Common myeloid progenitor, CD34-positive (primary cell): ENCODE data around the gene CERT1.

Source experiments
- CTCF ChIA-PET: fragments of 350-600 bp; sonication (Branson Sonifier 250); formaldehyde crosslinking; loops from one replicate; lab custom pipeline; 2021; ENCODE audit warnings: antibody characterized with exemption; lab: Charles Lee
- POLR2A ChIA-PET: fragments of 350-600 bp; sonication (Branson Sonifier 250); formaldehyde crosslinking; loops from one replicate; lab custom pipeline; 2021; ENCODE audit warnings: antibody characterized with exemption; lab: Charles Lee
- DNase-seq, 3 donors: peaks; one replicate each; pipeline versions ENCODE4 v3.0.0 to v3.0.0-alpha.2; 2013
- H3K27ac ChIP-seq, 2 experiments: 1 replicate in 1 of 2; 2 replicates in 1 of 2; pipeline ENCODE4 v1.7.0; 2013; ENCODE audit warnings: inconsistent platforms in 2 of 2, low read length in 2 of 2, mild to moderate bottlenecking in 2 of 2, low read depth in 1 of 2, moderate library complexity in 1 of 2; ENCODE audit not compliant: severe bottlenecking in 2 of 2, insufficient read depth in 1 of 2, poor library complexity in 1 of 2
- H3K27me3 ChIP-seq, 5 experiments: replicated peaks in 2 of 5; 1 replicate in 3 of 5; 2 replicates in 2 of 5; pipeline versions ENCODE4 v1.6.1 to v1.7.0; 2013; ENCODE audit warnings: low read length in 4 of 5, mild to moderate bottlenecking in 2 of 5, moderate library complexity in 2 of 5, inconsistent platforms in 1 of 5; ENCODE audit not compliant: insufficient read depth in 5 of 5, control insufficient read depth in 4 of 5
- H3K36me3 ChIP-seq, 4 experiments: 1 replicate in 2 of 4; 2 replicates in 2 of 4; pipeline versions ENCODE4 v1.6.1 to v1.7.0; 2013; ENCODE audit warnings: low read length in 3 of 4, control low read depth in 1 of 4, mild to moderate bottlenecking in 1 of 4; ENCODE audit not compliant: control insufficient read depth in 4 of 4, insufficient read depth in 4 of 4
- H3K4me1 ChIP-seq, 4 experiments: 1 replicate in 3 of 4; 2 replicates in 1 of 4; pipeline versions ENCODE4 v1.6.1 to v1.7.1; 2013; ENCODE audit warnings: low read length in 3 of 4, mild to moderate bottlenecking in 3 of 4, control low read depth in 1 of 4, inconsistent platforms in 1 of 4, moderate library complexity in 1 of 4; ENCODE audit not compliant: control insufficient read depth in 4 of 4, insufficient read depth in 4 of 4; ENCODE audit errors: control extremely low read depth in 1 of 4
- H3K4me3 ChIP-seq, 7 experiments: 1 replicate in 4 of 7; 2 replicates in 3 of 7; pipeline versions ENCODE4 v1.5.1 to v1.7.0; 2013; ENCODE audit warnings: mild to moderate bottlenecking in 7 of 7, low read length in 6 of 7, moderate library complexity in 6 of 7, inconsistent platforms in 2 of 7, low read depth in 2 of 7, control low read depth in 1 of 7; ENCODE audit not compliant: insufficient read depth in 4 of 7, control insufficient read depth in 1 of 7; ENCODE audit errors: extremely low read depth in 1 of 7
- H3K9me3 ChIP-seq, 5 experiments: 1 replicate in 4 of 5; 2 replicates in 1 of 5; pipeline versions ENCODE4 v1.6.1 to v1.7.1; 2013; ENCODE audit warnings: low read length in 4 of 5, mild to moderate bottlenecking in 2 of 5, inconsistent platforms in 1 of 5, low read depth in 1 of 5, moderate library complexity in 1 of 5; ENCODE audit not compliant: control insufficient read depth in 4 of 5, insufficient read depth in 2 of 5; ENCODE audit errors: control extremely low read depth in 1 of 5
- WGBS: methylation state at CpG from one replicate; pipeline ENCODE4 v1.1.5; 2013; ENCODE audit not compliant: insufficient coverage; 5-methylcytosine and 5-hydroxymethylcytosine counted together

CERT1 gene

DNA sequence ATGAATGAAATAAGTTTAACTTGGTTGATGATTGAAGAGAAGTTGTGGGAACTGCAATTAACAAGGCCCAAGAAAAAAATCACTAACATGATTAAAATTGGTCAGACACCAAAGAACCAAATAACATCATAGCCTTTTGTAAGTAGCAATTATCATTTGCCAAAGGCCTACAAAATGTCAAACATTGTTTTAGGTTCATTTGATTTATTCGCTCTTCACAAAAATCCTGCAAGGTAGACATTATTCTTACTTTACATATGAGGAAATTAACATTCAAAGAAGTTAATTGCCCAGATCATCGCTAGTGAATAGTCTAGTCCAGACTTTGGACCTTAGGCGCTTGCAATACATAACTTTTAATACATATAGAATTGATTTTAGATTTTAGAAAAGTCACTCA is 2.9 kb upstream of the CERT1 start:
- CTCF ChIA-PET = no interaction called here
- WGBS = no CpG with 5 or more reads among the region's 3 CpGs
- H3K27me3 ChIP-seq = no peaks in the 10 kb centered on the region
- peak overlapping the region in 1 of 2 experiments; percentile 5 for H3K27ac ChIP-seq
- POLR2A ChIA-PET = no interaction called here
- H3K4me3 ChIP-seq = no peak overlapping the region
- peaks cover 2 to 29% (median 17%) of the 10 kb centered on the region in 4 experiments for H3K4me1 ChIP-seq
- H3K9me3 ChIP-seq = peaks cover 0 to 13% (median 2%) of the 10 kb centered on the region in 5 experiments
- no peak for DNase-seq
- H3K36me3 ChIP-seq = peaks cover 0 to 6% (median 3%) of the 10 kb centered on the region in 4 experiments

DNA sequence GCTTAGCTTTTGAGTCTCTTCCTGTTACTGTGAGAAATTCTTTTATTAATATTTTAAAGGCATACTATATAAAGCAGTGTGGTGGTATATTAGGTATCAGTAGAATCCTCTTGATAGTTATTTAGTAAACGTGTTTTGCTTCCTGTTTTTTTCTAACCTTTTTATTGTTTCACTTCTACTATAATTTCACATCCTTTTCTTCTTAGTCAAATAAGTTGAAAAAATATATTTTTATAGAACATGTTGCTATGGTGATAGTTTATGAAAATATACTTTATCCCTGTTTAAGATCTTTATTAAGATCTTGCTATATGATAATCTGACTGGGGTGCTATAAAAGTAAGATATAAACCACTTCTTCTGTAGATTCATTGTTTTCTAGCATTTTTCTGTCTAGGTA is 2.4 kb upstream of the CERT1 start:
- peak overlapping the region in 1 of 2 experiments; percentile 5 for H3K27ac ChIP-seq

DNA sequence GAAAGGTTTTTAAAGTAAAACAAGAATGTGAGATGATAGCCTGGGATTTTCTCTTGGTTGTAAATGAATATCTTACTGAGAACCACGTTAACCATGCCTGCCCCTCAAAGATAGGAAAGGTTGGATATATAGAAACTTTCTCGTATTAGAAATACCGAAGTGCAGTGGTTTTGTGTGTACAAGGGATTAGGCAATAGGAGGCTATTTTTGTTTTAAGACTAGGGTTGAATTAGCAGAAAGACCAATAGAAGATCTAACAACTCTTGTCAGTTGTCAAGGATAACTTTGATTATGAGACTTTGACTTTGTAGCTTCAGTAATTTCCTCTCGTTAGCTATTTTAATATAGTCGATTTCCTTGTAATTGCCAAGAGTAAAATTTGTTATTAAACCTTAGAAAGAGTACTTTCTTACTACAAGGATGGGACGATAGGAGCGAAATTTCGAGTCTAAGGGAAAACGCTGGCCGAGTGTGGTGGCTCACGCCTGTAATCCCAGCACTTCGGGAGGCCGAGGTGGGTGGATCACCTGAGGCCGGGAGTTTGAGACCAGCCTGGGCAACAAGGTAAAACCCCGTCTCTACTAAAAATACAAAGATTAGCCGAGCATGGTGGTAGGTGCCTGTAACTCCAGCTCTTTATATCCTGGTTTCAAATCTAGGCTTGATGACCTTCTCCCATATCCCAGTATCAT is 1.1 kb upstream of the CERT1 start:
- Histone ChIP-seq H3K27ac (peak overlapping the region; percentile 80 to 92), H3K36me3 (peaks cover 0 to 6% (median under 1%) of the 10 kb centered on the region in 4 experiments), H3K4me3 (peak overlapping the region in 6 of 7 experiments; percentile 69 to 97 (median 92)), H3K27me3 (no peaks in the 10 kb centered on the region), H3K4me1 (peaks cover 2 to 36% (median 19%) of the 10 kb centered on the region in 4 experiments), H3K9me3 (peaks cover 0 to 6% (median 0%) of the 10 kb centered on the region in 5 experiments)
- WGBS = 85% methylated on average over 12 of the region's 16 CpGs
- CTCF ChIA-PET = interaction anchor here (0.6 to 1.3 kb wide), 5 partner anchors 8 to 762 kb away, joined by 3 to 4 read pairs (median 3); no protein-coding TSS in a partner anchor
- POLR2A ChIA-PET = interaction anchor here (1.2 kb wide), 1 partner anchor 176 kb away, joined by 3 read pairs; the partner anchor contains the start of gene HMGCR
- no peak for DNase-seq

More for the DNA sequence above, 2.4 kb upstream of the CERT1 start:
- no peak for DNase-seq
- Histone ChIP-seq H3K27me3 (no peaks in the 10 kb centered on the region), H3K4me3 (no peak overlapping the region), H3K9me3 (peaks cover 0 to 13% (median under 1%) of the 10 kb centered on the region in 5 experiments), H3K4me1 (peaks cover 2 to 33% (median 17%) of the 10 kb centered on the region in 4 experiments), H3K36me3 (peaks cover 0 to 6% (median 2%) of the 10 kb centered on the region in 4 experiments)
- ChIA-PET POLR2A (no interaction called here), CTCF (no interaction called here)
- WGBS = no CpG with 5 or more reads among the region's 1 CpG

DNA sequence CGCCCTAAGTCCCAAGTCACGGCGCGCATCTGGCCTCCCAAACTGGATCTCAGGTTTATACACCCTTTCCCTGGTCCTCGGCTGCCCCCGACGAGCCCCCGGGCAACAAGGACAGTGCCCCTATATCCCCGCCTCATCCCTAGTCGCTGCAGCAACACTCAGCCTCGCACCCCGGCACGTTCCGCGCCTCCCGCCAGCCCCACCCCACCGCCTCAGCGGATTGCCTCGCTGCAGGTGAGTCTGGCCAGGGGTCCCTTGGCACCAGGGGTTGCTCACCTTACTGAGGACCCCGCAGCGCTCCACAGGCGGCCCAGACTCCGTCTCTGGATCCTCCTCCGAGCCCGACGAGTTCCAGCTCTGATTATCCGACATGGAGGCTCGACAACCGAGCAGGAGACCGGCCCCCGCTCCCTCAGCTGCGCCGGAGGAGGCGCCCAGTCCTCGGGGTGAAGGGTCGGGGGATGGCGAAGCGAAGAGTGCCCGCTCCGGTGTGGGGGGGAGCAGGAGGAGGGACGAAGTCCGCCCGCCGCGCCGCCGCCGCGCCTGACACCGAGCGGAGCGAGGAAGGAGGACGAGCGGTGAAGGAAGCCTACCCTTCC is 494 bp downstream of the CERT1 start:
- H3K4me3 ChIP-seq = peak overlapping the region; percentile 69 to 97 (median 89)
- H3K9me3 ChIP-seq = peaks cover 0 to 7% (median 0%) of the 10 kb centered on the region in 5 experiments
- peaks cover 2 to 36% (median 19%) of the 10 kb centered on the region in 4 experiments for H3K4me1 ChIP-seq
- peak; percentile 29 to 55 (median 40) for DNase-seq
- peak overlapping the region; percentile 54 to 92 for H3K27ac ChIP-seq
- no peaks in the 10 kb centered on the region for H3K27me3 ChIP-seq
- peaks cover 0 to 2% (median under 1%) of the 10 kb centered on the region in 4 experiments for H3K36me3 ChIP-seq
- ChIA-PET POLR2A (interaction anchor here (1.2 kb wide), 1 partner anchor 174 kb away, joined by 3 read pairs; the partner anchor contains the start of gene HMGCR), CTCF (interaction anchor here (1.9 kb wide), 1 partner anchor 158 kb away, joined by 5 read pairs; no protein-coding TSS in a partner anchor)
- WGBS = under 1% methylated on average over 51 of the region's 54 CpGs

DNA sequence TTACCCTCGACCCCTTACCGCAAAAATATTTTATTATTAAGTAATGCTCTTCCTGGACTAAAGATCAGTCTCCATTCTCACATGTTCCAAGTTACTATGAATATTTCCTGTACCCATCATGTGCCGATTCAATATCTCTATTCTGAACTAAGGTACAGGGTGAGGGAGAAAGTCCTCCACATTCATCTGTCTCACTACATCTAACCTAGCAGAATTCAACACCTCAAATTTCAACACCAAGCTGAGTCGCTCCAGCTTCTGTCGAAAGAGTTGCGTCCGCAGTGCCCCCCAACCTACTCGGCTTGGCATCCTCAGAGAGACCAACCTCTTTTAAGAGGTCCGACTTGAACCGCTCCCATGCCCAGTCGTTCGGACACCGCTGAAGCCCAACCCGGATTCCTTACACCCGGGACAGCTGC is 1.0 kb downstream of the CERT1 start:
- DNase-seq = peak in 2 of 3 donors; percentile 31 to 42
- Histone ChIP-seq H3K9me3 (peaks cover 0 to 7% (median 0%) of the 10 kb centered on the region in 5 experiments), H3K36me3 (peaks cover 2 to 4% (median 3%) of the 10 kb centered on the region in 4 experiments), H3K27me3 (no peaks in the 10 kb centered on the region), H3K27ac (peak overlapping the region; percentile 54 to 92), H3K4me3 (peak overlapping the region; percentile 69 to 97 (median 89)), H3K4me1 (peaks cover 2 to 36% (median 19%) of the 10 kb centered on the region in 4 experiments)
- ChIA-PET POLR2A (no interaction called here), CTCF (interaction anchor here (1.9 kb wide), 1 partner anchor 159 kb away, joined by 5 read pairs; no protein-coding TSS in a partner anchor)
- WGBS = 0% methylated on average over 12 of the region's 15 CpGs

DNA sequence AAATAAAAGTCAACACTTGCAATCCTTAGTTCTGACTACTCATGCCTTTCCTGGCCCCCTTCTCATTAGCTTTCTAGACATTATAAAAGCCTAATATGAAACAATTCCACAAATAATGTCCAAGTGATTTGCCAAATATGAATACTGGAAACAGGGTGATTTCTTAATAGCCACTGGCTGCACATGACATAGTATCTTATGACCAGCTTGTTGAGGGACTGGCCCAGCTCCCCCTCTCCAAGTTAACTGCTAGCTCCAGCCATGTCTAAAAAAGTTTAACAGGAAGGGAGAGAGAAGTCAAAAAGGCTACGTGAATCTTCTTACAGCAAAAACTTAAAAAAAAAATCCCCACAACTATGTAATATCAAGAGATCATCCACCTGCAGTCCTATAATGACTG is 1.5 kb downstream of the CERT1 start:
- Histone ChIP-seq H3K4me3 (peak overlapping the region in 6 of 7 experiments; percentile 69 to 97 (median 92)), H3K9me3 (peaks cover 0 to 7% (median 0%) of the 10 kb centered on the region in 5 experiments), H3K27ac (peak overlapping the region; percentile 54 to 92), H3K4me1 (peaks cover 2 to 36% (median 19%) of the 10 kb centered on the region in 4 experiments), H3K27me3 (no peaks in the 10 kb centered on the region), H3K36me3 (peaks cover 1 to 6% (median 5%) of the 10 kb centered on the region in 4 experiments)
- ChIA-PET POLR2A (no interaction called here), CTCF (interaction anchor here (1.9 kb wide), 1 partner anchor 159 kb away, joined by 5 read pairs; no protein-coding TSS in a partner anchor)
- DNase-seq = peak in 2 of 3 donors; percentile 48 to 52
- WGBS = no CpG with 5 or more reads among the region's 1 CpG
